Ovary (tissue), 9 donors: ENCODE data around the gene TAAR6. TPM values are rescaled to one million over a fixed set of nuclear protein-coding genes. Genes with fewer than 3 reads are reported as not detected.
"Not testable (repeated sequence)": the region's sequence is repeated elsewhere in the genome, so short reads cannot be mapped to it uniquely, and the experiment has no call there.

Experiments
- DNase-seq, 5 donors: peaks; one replicate each; pipeline ENCODE4 v3.0.0-alpha.2; 2019 to 2020
- H3K27ac ChIP-seq, 2 donors: fragments of 200-600 bp; one replicate each; pipeline versions ENCODE4 v1.5.1 to v1.8.0; 2019 to 2022
- H3K27me3 ChIP-seq: fragments of 200-600 bp; one replicate; pipeline ENCODE4 v1.8.0; 2022
- H3K36me3 ChIP-seq: fragments of 200-600 bp; sonication (generic); one replicate; pipeline ENCODE4 v1.5.1; 2019
- H3K4me1 ChIP-seq: one replicate; pipeline ENCODE4 v1.8.1; 2013; ENCODE audit warnings: mild to moderate bottlenecking, moderate library complexity; ENCODE audit not compliant: insufficient read depth
- H3K4me3 ChIP-seq: fragments of 200-600 bp; sonication (generic); one replicate; pipeline ENCODE4 v1.5.1; 2017
- H3K9me3 ChIP-seq, 2 donors: fragments of 200-600 bp in 1 of 2; sonication (generic) in 1 of 2; one replicate each; pipeline versions ENCODE4 v1.5.1 to v1.8.1; 2013 to 2019; ENCODE audit warnings: mild to moderate bottlenecking in 1 of 2, moderate library complexity in 1 of 2
- EP300 ChIP-seq: sonication (generic); formaldehyde crosslinking; IDR thresholded peaks from one replicate; pipeline ENCODE4 v1.6.1; 2017; ENCODE audit warnings: antibody characterized with exemption
- POLR2A ChIP-seq: fragments of 450-650 bp; IDR thresholded peaks from one replicate; pipeline ENCODE4 v1.6.1; 2017; ENCODE audit warnings: antibody characterized with exemption, mild to moderate bottlenecking, moderate library complexity
- WGBS, 3 donors: extraction: QIAGEN DNeasy Blood & Tissue Kit in 1 of 3; methylation state at CpG; one replicate each; pipeline versions ENCODE4 v1.1.5 to v1.1.7; 2013 to 2017; 5-methylcytosine and 5-hydroxymethylcytosine counted together
- intact Hi-C, 4 donors: fragments of 100-400 bp; cut with DNase I; formaldehyde crosslinking; loops; one replicate each; pipeline versions ENCODE4 v1.11.0 to v1.15.1; 2022 to 2023
- polyA plus RNA-seq, 2 donors: library from polyadenylated mRNA; stranded (reverse); fragments of 200-250 nt in 1 of 2; fragments of 350-450 nt in 1 of 2; fragmentation: Illumina TruSeq in 1 of 2; extraction: RNeasy Lipid Tissue Mini Kit (QIAGEN cat#74804) in 1 of 2; gene quantifications; one replicate each; pipeline ENCODE4 v1.2.3, GENCODE V29; 2013 to 2014
- total RNA-seq, 7 donors: library from RNA; depleted of rRNA in 2 of 7; stranded (reverse); fragments of >200 nt in 2 of 7; fragmentation: NEBNext Ultra II Directional in 3 of 7; extraction: Animal tissue kit (Norgen Biotek cat#: 25700) in 3 of 7; gene quantifications; one replicate each; pipeline versions ENCODE4 v1.1.0 to v1.2.4, GENCODE V29; 2016 to 2023
- TF ChIP-seq, protein P1 (sequence below), 3 donors: fragments of 450-650 bp in 2 of 3; fragments of 200-600 bp in 1 of 3; IDR thresholded peaks; one replicate each; pipeline versions ENCODE4 v1.5.1 to v1.8.0; 2016 to 2022; ENCODE audit warnings: antibody characterized with exemption in 3 of 3, mild to moderate bottlenecking in 1 of 3
- donor health status: DM: no; HTN: no; CAD: no; lungs with moderate emphysema.
- donor health status: DM: no; HTN: no; CAD: no.
- donor health status: Bipolar disorder and iron deficiency.
- donor health status: DM: yes; HTN: yes; CAD: no.
- donor health status: DM: no; HTN: no; CAD: no.
- donor health status: DM: yes; HTN: yes; CAD: no.

Gene TAAR6
- total and polyA plus RNA-seq, 9 donors = not detected

DNA sequence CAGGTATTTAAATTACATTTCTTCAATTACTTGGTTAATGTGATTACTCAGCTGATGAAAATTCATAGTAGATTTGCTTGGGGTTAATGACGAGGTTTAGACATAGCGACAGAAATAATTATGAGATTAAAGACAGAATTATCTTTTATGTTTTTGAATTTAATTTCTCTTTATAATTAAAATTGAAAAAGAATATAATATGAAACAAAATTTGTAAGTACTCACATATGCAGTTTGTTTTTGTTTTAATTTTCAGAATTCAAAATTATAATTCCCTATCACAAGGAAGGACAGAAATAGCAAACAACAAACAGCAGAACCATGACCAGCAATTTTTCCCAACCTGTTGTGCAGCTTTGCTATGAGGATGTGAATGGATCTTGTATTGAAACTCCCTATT lies 17.8 kb upstream of the TAAR6 start, which contains the start of gene TAAR8:
Gene TAAR8, plus strand, starts transcription at position 301 of the 400 bp plus-strand sequence. Its CDS starts 21 bp downstream, at position 322.
- Histone ChIP-seq H3K27ac (no peak within 1 kb of the TSS), H3K4me1 (no peaks in the 10 kb centered on the region), H3K27me3 (no peaks in the 10 kb centered on the region), H3K9me3 (no peaks in the 10 kb centered on the region), H3K4me3 (no peak within 1 kb of the TSS), H3K36me3 (no peaks in the 10 kb centered on the region)
- TF ChIP-seq POLR2A = no peak
- TF ChIP-seq EP300 = no peak
- TF ChIP-seq, protein P1, sequence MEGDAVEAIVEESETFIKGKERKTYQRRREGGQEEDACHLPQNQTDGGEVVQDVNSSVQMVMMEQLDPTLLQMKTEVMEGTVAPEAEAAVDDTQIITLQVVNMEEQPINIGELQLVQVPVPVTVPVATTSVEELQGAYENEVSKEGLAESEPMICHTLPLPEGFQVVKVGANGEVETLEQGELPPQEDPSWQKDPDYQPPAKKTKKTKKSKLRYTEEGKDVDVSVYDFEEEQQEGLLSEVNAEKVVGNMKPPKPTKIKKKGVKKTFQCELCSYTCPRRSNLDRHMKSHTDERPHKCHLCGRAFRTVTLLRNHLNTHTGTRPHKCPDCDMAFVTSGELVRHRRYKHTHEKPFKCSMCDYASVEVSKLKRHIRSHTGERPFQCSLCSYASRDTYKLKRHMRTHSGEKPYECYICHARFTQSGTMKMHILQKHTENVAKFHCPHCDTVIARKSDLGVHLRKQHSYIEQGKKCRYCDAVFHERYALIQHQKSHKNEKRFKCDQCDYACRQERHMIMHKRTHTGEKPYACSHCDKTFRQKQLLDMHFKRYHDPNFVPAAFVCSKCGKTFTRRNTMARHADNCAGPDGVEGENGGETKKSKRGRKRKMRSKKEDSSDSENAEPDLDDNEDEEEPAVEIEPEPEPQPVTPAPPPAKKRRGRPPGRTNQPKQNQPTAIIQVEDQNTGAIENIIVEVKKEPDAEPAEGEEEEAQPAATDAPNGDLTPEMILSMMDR (IDR thresholded peaks at IDR 0.05) = no peak
- DNase-seq = no peak
- 78 to 91% (median 80%) methylated on average over 2 of the region's 2 CpGs for WGBS, 3 donors
- intact Hi-C loops = no loop called here

DNA sequence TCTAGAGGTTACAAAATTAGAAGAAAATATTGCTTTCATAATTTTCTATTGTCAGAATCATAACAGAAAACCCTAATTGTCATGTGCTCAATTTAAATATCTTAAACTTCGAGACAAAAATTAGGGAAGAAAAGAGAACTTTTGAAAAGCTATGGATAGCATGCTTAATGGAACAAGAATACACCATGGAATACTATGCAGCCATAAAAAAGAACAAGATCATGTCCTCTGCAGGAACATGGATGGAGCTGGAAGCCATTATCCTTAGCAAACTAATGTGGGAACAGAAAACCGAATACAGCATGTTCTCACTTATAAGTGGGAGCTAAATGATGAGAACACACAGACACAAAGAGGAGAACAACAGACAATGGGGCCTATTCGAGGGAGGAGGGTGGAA lies 10.0 kb upstream of the TAAR6 start:
- intact Hi-C loops = not testable (repeated sequence)
- WGBS, 3 donors = 70 to 81% (median 74%) methylated on average over 3 of the region's 3 CpGs

DNA sequence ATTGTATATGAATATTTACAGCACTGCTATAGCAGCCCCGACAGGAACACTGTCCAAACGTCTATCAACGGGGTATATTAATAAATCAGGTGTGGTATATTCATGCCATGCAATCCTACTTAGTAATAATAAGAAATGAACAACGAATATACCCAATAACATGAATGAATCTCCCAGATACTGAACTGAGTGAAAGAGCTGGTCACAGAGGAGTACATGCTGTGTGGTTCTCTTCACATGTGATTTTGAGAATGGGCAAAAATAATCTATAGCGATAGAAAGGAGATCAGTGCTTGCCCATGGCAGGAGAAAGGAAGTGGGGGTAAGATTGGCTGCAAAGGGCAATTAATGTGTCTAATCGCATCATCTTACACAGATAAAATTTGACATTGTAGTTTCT lies 3.7 kb upstream of the TAAR6 start:
- TF ChIP-seq EP300 (no peak), POLR2A (no peak)
- TF ChIP-seq, protein P1 (IDR thresholded peaks at IDR 0.05) = no peak
- Histone ChIP-seq H3K27me3 (no peaks in the 10 kb centered on the region), H3K4me1 (no peaks in the 10 kb centered on the region), H3K36me3 (no peaks in the 10 kb centered on the region), H3K4me3 (no peak overlapping the region), H3K27ac (no peak overlapping the region), H3K9me3 (no peaks in the 10 kb centered on the region)
- DNase-seq = no peak
- intact Hi-C loops = no loop called here
- WGBS, 3 donors = 82 to 92% (median 90%) methylated on average over 6 of the region's 6 CpGs

More for the DNA sequence above, 10.0 kb upstream of the TAAR6 start:
- not testable (repeated sequence) for H3K27ac ChIP-seq, H3K4me3 ChIP-seq, H3K9me3 ChIP-seq, H3K27me3 ChIP-seq, DNase-seq, H3K36me3 ChIP-seq, H3K4me1 ChIP-seq

DNA sequence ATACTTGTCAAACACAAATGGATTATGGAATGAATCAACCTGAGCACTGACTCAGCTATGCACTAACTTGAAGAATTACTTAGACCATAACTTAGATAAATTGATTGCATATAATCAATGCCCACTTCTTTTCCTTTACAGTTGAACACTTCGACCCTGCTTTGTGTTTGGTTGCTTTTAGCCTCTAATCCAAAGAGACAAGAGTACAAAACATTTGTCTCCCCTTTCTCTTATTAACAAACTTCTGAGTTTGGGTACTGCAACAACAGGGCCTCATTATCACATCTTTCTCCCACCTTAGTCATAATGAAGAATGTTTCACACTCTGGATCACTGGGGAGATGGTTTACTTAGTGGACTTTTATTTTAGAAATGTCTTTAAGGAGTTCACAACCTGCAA lies 2.6 kb upstream of the TAAR6 start:
- WGBS, 3 donors = 79 to 86% (median 82%) methylated on average over 1 of the region's 1 CpG
- Histone ChIP-seq H3K9me3 (no peaks in the 10 kb centered on the region), H3K27ac (no peak overlapping the region), H3K27me3 (no peaks in the 10 kb centered on the region), H3K36me3 (no peaks in the 10 kb centered on the region), H3K4me3 (no peak overlapping the region), H3K4me1 (no peaks in the 10 kb centered on the region)
- intact Hi-C loops = no loop called here
- DNase-seq = no peak
- TF ChIP-seq, protein P1 (IDR thresholded peaks at IDR 0.05) = no peak
- TF ChIP-seq POLR2A (no peak), EP300 (no peak)

DNA sequence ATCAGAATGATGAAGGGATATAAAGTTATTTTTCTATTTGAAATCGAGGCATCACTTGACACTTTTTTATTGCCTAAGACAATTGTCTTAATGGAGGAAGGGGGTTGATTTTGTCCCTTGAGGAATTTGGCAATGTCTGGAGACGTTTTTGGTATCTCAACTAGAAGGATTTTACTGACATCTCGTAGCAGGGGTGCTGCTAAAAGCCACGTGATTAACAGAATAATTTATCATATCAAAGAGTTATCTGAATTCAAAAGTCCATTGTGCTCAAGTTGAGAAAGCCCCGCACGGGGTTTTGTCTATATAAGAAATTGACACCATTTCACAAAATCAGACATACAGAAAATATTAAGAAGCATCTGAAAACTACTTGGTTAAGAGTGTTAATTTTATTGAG lies 1.5 kb upstream of the TAAR6 start:
- WGBS, 3 donors = 64 to 68% (median 66%) methylated on average over 6 of the region's 6 CpGs

More for the DNA sequence above, 1.5 kb upstream of the TAAR6 start:
- Histone ChIP-seq H3K27me3 (no peaks in the 10 kb centered on the region), H3K4me3 (no peak overlapping the region), H3K36me3 (no peaks in the 10 kb centered on the region), H3K4me1 (no peaks in the 10 kb centered on the region), H3K9me3 (no peaks in the 10 kb centered on the region), H3K27ac (no peak overlapping the region)
- intact Hi-C loops = no loop called here
- TF ChIP-seq, protein P1 (IDR thresholded peaks at IDR 0.05) = no peak
- TF ChIP-seq EP300 (no peak), POLR2A (no peak)
- DNase-seq = no peak
